SK-N-SH (cell line): Measurements from ENCODE around the gene TBXAS1. TPM values are rescaled to one million over a fixed set of nuclear protein-coding genes. Genes with fewer than 3 reads are reported as not detected.

Experiments
- CTCF ChIA-PET: fragments of 300-600, 350-600 bp; formaldehyde crosslinking; extraction: SDS; loops from one replicate; lab custom pipeline; 2021; lab: Yijun Ruan, JAX
- POLR2A ChIA-PET: fragments of 350-600 bp; sonication (Branson Sonifier 250); formaldehyde crosslinking; extraction: SDS; loops from one replicate; lab custom pipeline; 2020; ENCODE audit warnings: antibody characterized with exemption, inconsistent platforms; lab: Yijun Ruan, JAX
- DNase-seq: peaks from one replicate; pipeline ENCODE4 v3.0.0; 2012
- H2AFZ ChIP-seq: fragments of 200-600 bp; sonication (generic); 2 replicates; pipeline ENCODE4 v1.8.1; 2016; ENCODE audit warnings: antibody characterized with exemption, mild to moderate bottlenecking, low read depth
- H3F3A ChIP-seq: fragments of 200-600 bp; sonication (generic); replicated peaks from 2 replicates; pipeline ENCODE3; 2016; ENCODE audit warnings: antibody characterized with exemption, mild to moderate bottlenecking; ENCODE audit not compliant: insufficient read depth
- H3K27ac ChIP-seq, 2 experiments: fragments of 200-500 bp in 1 of 2; fragments of 200-600 bp in 1 of 2; sonication (Bioruptor generic) in 1 of 2; sonication (generic), shearing (Covaris generic) in 1 of 2; 2 replicates each; pipeline versions ENCODE4 v1.5.1 to v1.6.1; 2014 to 2016; ENCODE audit warnings: low read depth in 2 of 2, inconsistent platforms in 1 of 2, low read length in 1 of 2, mild to moderate bottlenecking in 1 of 2, mixed read lengths in 1 of 2
- H3K27me3 ChIP-seq: fragments of 200-600 bp; sonication (generic), shearing (Covaris generic); 2 replicates; pipeline ENCODE4 v1.6.1; 2016; ENCODE audit warnings: mixed run types; ENCODE audit not compliant: insufficient read depth
- H3K36me3 ChIP-seq, 2 experiments: fragments of 200-500 bp in 1 of 2; fragments of 200-600 bp in 1 of 2; sonication (Bioruptor generic) in 1 of 2; sonication (generic) in 1 of 2; replicated peaks in 1 of 2; 2 replicates each; pipeline versions ENCODE3 to v1.5.1; 2014 to 2016; ENCODE audit warnings: low read length in 1 of 2, mild to moderate bottlenecking in 1 of 2; ENCODE audit not compliant: insufficient read depth in 2 of 2, control insufficient read depth in 1 of 2
- H3K4me1 ChIP-seq, 2 experiments: fragments of 200-500 bp in 1 of 2; fragments of 200-600 bp in 1 of 2; sonication (Bioruptor generic) in 1 of 2; sonication (generic), shearing (Covaris generic) in 1 of 2; 2 replicates each; pipeline versions ENCODE4 v1.5.1 to v1.6.1; 2014 to 2016; ENCODE audit warnings: low read depth in 1 of 2, low read length in 1 of 2, mixed run types in 1 of 2; ENCODE audit not compliant: insufficient read depth in 2 of 2, control insufficient read depth in 1 of 2
- H3K4me2 ChIP-seq: fragments of 200-600 bp; sonication (generic), shearing (Covaris generic); 2 replicates; pipeline ENCODE4 v1.6.1; 2017; ENCODE audit warnings: mixed run types
- H3K4me3 ChIP-seq, 2 experiments: fragments of 200-500 bp in 1 of 2; fragments of 200-600 bp in 1 of 2; sonication (Bioruptor generic) in 1 of 2; sonication (generic), shearing (Covaris generic) in 1 of 2; 2 replicates each; pipeline versions ENCODE4 v1.5.1 to v1.8.1; 2014 to 2016; ENCODE audit warnings: low read depth in 2 of 2, inconsistent platforms in 1 of 2, low read length in 1 of 2, mild to moderate bottlenecking in 1 of 2, mixed read lengths in 1 of 2, moderate library complexity in 1 of 2
- H3K79me2 ChIP-seq: fragments of 200-600 bp; sonication (generic); 2 replicates; pipeline ENCODE4 v1.8.1; 2017; ENCODE audit warnings: mild to moderate bottlenecking; ENCODE audit not compliant: insufficient read depth
- H3K9ac ChIP-seq: fragments of 200-600 bp; sonication (generic); 2 replicates; pipeline ENCODE4 v1.6.1; 2017; ENCODE audit warnings: mixed run types
- H3K9me2 ChIP-seq: fragments of 200-600 bp; sonication (generic); 2 replicates; pipeline ENCODE4 v1.6.1; 2017; ENCODE audit warnings: mixed run types
- H3K9me3 ChIP-seq: fragments of 200-600 bp; sonication (generic); 2 replicates; pipeline ENCODE4 v1.6.1; 2017; ENCODE audit warnings: mixed run types, mild to moderate bottlenecking, moderate library complexity
- H4K20me1 ChIP-seq: fragments of 200-600 bp; sonication (generic); 2 replicates; pipeline ENCODE4 v1.6.1; 2017; ENCODE audit warnings: mild to moderate bottlenecking, mixed run types; ENCODE audit not compliant: insufficient read depth
- CHD2 ChIP-seq: fragments of 150-350 bp; IDR thresholded peaks from 2 replicates; pipeline ENCODE4 v1.6.1; 2018; ENCODE audit warnings: low read length; ENCODE audit not compliant: partially characterized antibody
- CTCF ChIP-seq: fragments of 200-600 bp; sonication (generic); IDR thresholded peaks from 2 replicates; pipeline ENCODE4 v1.6.1; 2017; ENCODE audit warnings: antibody characterized with exemption, mild to moderate bottlenecking, moderate library complexity
- EP300 ChIP-seq, 2 experiments: IDR thresholded peaks; 2 replicates each; pipeline versions ENCODE4 v1.4.0 to v1.6.1; 2012; ENCODE audit warnings: borderline replicate concordance in 1 of 2, low read depth in 1 of 2, low read length in 1 of 2
- FOSL2 ChIP-seq: IDR thresholded peaks from 2 replicates; pipeline ENCODE4 v1.4.0; 2012; ENCODE audit warnings: low read depth, mild to moderate bottlenecking, moderate library complexity, borderline replicate concordance
- GATA2 ChIP-seq: sonication (generic); formaldehyde crosslinking; IDR thresholded peaks from 2 replicates; pipeline ENCODE4 v1.5.0; 2020; ENCODE audit warnings: mild to moderate bottlenecking, missing genetic modification reagents
- JUND ChIP-seq: IDR thresholded peaks from 2 replicates; pipeline ENCODE4 v1.4.0; 2012
- MEF2A ChIP-seq: IDR thresholded peaks from 2 replicates; pipeline ENCODE4 v1.4.0; 2012; ENCODE audit warnings: low read depth, borderline replicate concordance
- NRF1 ChIP-seq: IDR thresholded peaks from 2 replicates; pipeline ENCODE4 v1.6.1; 2012; ENCODE audit warnings: low read depth, mild to moderate bottlenecking, low read length
- POLR2AphosphoS5 ChIP-seq: IDR thresholded peaks from 2 replicates; pipeline ENCODE4 v1.6.1; 2012; ENCODE audit warnings: low read depth, low read length
- RAD21 ChIP-seq: IDR thresholded peaks from 2 replicates; pipeline ENCODE4 v1.6.1; 2012; ENCODE audit warnings: mild to moderate bottlenecking, low read length
- RCOR1 ChIP-seq: fragments of 150-350 bp; IDR thresholded peaks from 2 replicates; pipeline ENCODE4 v1.6.1; 2017; ENCODE audit warnings: antibody characterized with exemption, low read length
- TAF1 ChIP-seq: IDR thresholded peaks from 2 replicates; pipeline ENCODE4 v1.6.1; 2012; ENCODE audit warnings: low read depth, mild to moderate bottlenecking, low read length, moderate library complexity, borderline replicate concordance
- TEAD4 ChIP-seq: IDR thresholded peaks from 2 replicates; pipeline ENCODE4 v1.4.0; 2012; ENCODE audit warnings: mild to moderate bottlenecking, borderline replicate concordance; ENCODE audit not compliant: insufficient read depth
- USF2 ChIP-seq: fragments of 150-350 bp; IDR thresholded peaks from 2 replicates; pipeline ENCODE4 v1.6.1; 2017; ENCODE audit warnings: antibody characterized with exemption, low read length, low read depth, borderline replicate concordance
- YY1 ChIP-seq: IDR thresholded peaks from 2 replicates; pipeline ENCODE4 v1.4.0; 2012; ENCODE audit warnings: low read depth, mild to moderate bottlenecking
- ZBTB33 ChIP-seq: IDR thresholded peaks from 2 replicates; pipeline ENCODE4 v1.4.0; 2012; ENCODE audit warnings: low read depth, borderline replicate concordance
- WGBS: methylation state at CpG from one replicate; pipeline ENCODE4 v1.1.6; 2017; ENCODE audit warnings: low lambda C conversion rate; 5-methylcytosine and 5-hydroxymethylcytosine counted together
- polyA plus RNA-seq, 3 experiments: library from polyadenylated mRNA; depleted of rRNA; stranded (reverse); fragments of >200 nt; gene quantifications; 2 replicates each; pipeline ENCODE4 v1.2.3, GENCODE V29; 2012

The TBXAS1 gene
- polyA plus RNA-seq, 1 of the 3 experiments (the other 2 are of a cell fraction): 4.4 TPM

- TF ChIP-seq TEAD4 (no peak), RAD21 (no peak), CTCF (no peak), YY1 (no peak)
- TF ChIP-seq, all 33 proteins: peak for 0
Observed at GRCh38 chr7:139821349-139822105, 7.5 kb upstream of the TBXAS1 start (continued).

GRCh38 chr7:139822855-139823254, 6.2 kb upstream of the TBXAS1 start:
- Histone ChIP-seq H4K20me1 (no peaks in the 10 kb centered on the region), H3K36me3 (no peaks in the 10 kb centered on the region)
- 80% methylated on average over 9 of the region's 9 CpGs for WGBS
- POLR2A ChIA-PET: no interaction called here
- TF ChIP-seq FOSL2 (no peak), JUND (no peak), CHD2 (no peak), TAF1 (no peak), POLR2AphosphoS5 (no peak), ZBTB33 (no peak), RCOR1 (no peak), EP300 (IDR thresholded peaks at IDR 0.05; ENCODE audit: borderline replicate concordance in 1 of 2, low read depth in 1 of 2, low read length in 1 of 2) (no peak), GATA2 (CRISPR knock-in tag) (no peak), CTCF (no peak), USF2 (no peak), NRF1 (no peak), MEF2A (no peak)
- TF ChIP-seq, all 33 proteins: peak for 0
- Histone ChIP-seq H3K9ac (no peak overlapping the region), H3F3A (no peaks in the 10 kb centered on the region), H2AFZ (no peak overlapping the region), H3K9me2 (no peaks in the 10 kb centered on the region), H3K4me2 (no peak overlapping the region), H3K79me2 (no peaks in the 10 kb centered on the region), H3K4me3 (no peak overlapping the region), H3K27me3 (peaks cover 26% of the 10 kb centered on the region; the same call in 1 of the 2 replicates), H3K27ac (no peak overlapping the region), H3K4me1 (peaks cover 2 to 7% of the 10 kb centered on the region in 2 experiments; a peak in 1 of 4 replicates), H3K9me3 (no peaks in the 10 kb centered on the region)
- DNase-seq: no peak
- CTCF ChIA-PET: interaction anchor here (0.6 to 2.5 kb wide), 5 partner anchors 10 to 177 kb away, joined by 3 to 7 read pairs (median 3); no protein-coding TSS in a partner anchor
